GM21717 (cell line): Measurements from ENCODE around the gene HIPK1.

Experiments
- ATAC-seq: cut with Tn5 transposase; IDR thresholded peaks from one replicate; pipeline ENCODE4 v1.9.1; 2021; ENCODE audit warnings: mild to moderate bottlenecking, moderate library complexity; ENCODE audit not compliant: unreplicated experiment

Gene HIPK1

GRCh38 chr1:113928941-113929749 lies at the start of gene HIPK1:
Gene HIPK1 (plus strand): TSS chr1:113929324.
- ATAC-seq, result peak; percentile 70

GRCh38 chr1:113879739-113880038 lies 49.4 kb upstream of the HIPK1 start:
- no peak for ATAC-seq

GRCh38 chr1:113881661-113882060 lies 47.5 kb upstream of the HIPK1 start:
- ATAC-seq, result no peak

- no peak for ATAC-seq
These were observed 42.4 kb upstream of the HIPK1 start for GRCh38 chr1:113886417-113887401.

- no peak for ATAC-seq
These were observed 41.5 kb upstream of the HIPK1 start, which contains the start of gene BCL2L15 for GRCh38 chr1:113887402-113888175. Gene BCL2L15 (minus strand): TSS chr1:113887581. CDS start chr1:113887375, 206 bp downstream.

- ATAC-seq, result no peak
These were observed 38.3 kb upstream of the HIPK1 start for GRCh38 chr1:113890816-113891215.

GRCh38 chr1:113891631-113892220 lies 37.4 kb upstream of the HIPK1 start:
- ATAC-seq, result no peak

GRCh38 chr1:113893267-113893666 lies 35.9 kb upstream of the HIPK1 start:
- no peak for ATAC-seq

GRCh38 chr1:113895098-113895497 lies 34.0 kb upstream of the HIPK1 start:
- no peak for ATAC-seq

- ATAC-seq, result no peak
These were observed 33.2 kb upstream of the HIPK1 start for GRCh38 chr1:113895961-113896360.

- ATAC-seq, result no peak
These were observed 30.8 kb upstream of the HIPK1 start for GRCh38 chr1:113898241-113898814.

GRCh38 chr1:113899111-113899510 lies 30.0 kb upstream of the HIPK1 start:
- no peak for ATAC-seq

- ATAC-seq, result no peak
These were observed 27.9 kb upstream of the HIPK1 start for GRCh38 chr1:113901191-113901590.

- no peak for ATAC-seq
These were observed 25.4 kb upstream of the HIPK1 start for GRCh38 chr1:113903501-113904292.

- peak; percentile 33 for ATAC-seq
These were observed 24.8 kb upstream of the HIPK1 start for GRCh38 chr1:113904293-113904673.

GRCh38 chr1:113904674-113905434 lies 24.3 kb upstream of the HIPK1 start, which contains the start of the genes AP4B1 and DCLRE1B:
Gene AP4B1 (minus strand): TSS chr1:113904799. CDS start chr1:113904717, 82 bp downstream.
Gene DCLRE1B (plus strand): TSS chr1:113905326. CDS start chr1:113905587, 261 bp downstream.
- peak; percentile 91 for ATAC-seq

GRCh38 chr1:113905435-113905861 lies 23.7 kb upstream of the HIPK1 start:
- ATAC-seq, result peak; percentile 12

- no peak for ATAC-seq
These were observed 16.4 kb upstream of the HIPK1 start for GRCh38 chr1:113912594-113913311.
